Nephron (organoid): ENCODE measurements around the gene ADGRD1.

Experiments
- H3K27ac Mint-ChIP-seq, 3 experiments: 2 replicates each; pipeline ENCODE4 v1.8.0; 2020; ENCODE audit warnings: mixed read lengths in 3 of 3, mild to moderate bottlenecking in 2 of 3, moderate library complexity in 1 of 3
- H3K27me3 Mint-ChIP-seq: 2 replicates; pipeline ENCODE4 v1.8.0; 2021; ENCODE audit warnings: low read depth, mild to moderate bottlenecking, moderate library complexity, mixed read lengths
- H3K36me3 Mint-ChIP-seq: 2 replicates; pipeline ENCODE4 v1.8.0; 2020; ENCODE audit warnings: low read depth, mixed read lengths
- H3K4me1 Mint-ChIP-seq: 2 replicates; pipeline ENCODE4 v1.8.0; 2020; ENCODE audit warnings: mixed read lengths
- H3K4me3 Mint-ChIP-seq, 3 experiments: 2 replicates each; pipeline ENCODE4 v1.8.0; 2020; ENCODE audit warnings: mild to moderate bottlenecking in 3 of 3, mixed read lengths in 3 of 3, moderate library complexity in 2 of 3
- H3K9me3 Mint-ChIP-seq: 2 replicates; pipeline ENCODE4 v1.8.0; 2020; ENCODE audit warnings: mixed read lengths
- CTCF ChIP-seq, 3 experiments: fragments of 200-600 bp; sonication (generic); IDR thresholded peaks; one replicate each; pipeline ENCODE4 v1.5.0; 2021; ENCODE audit warnings: antibody characterized with exemption in 3 of 3; ENCODE audit not compliant: unreplicated experiment in 3 of 3

ADGRD1 gene

GRCh38 chr12:131138638-131139362 is 185.1 kb downstream of the ADGRD1 start:
- Mint-ChIP-seq H3K4me3 (no peak overlapping the region), H3K9me3 (no peaks in the 10 kb centered on the region), H3K27me3 (peaks cover 13% of the 10 kb centered on the region), H3K36me3 (no peaks in the 10 kb centered on the region), H3K4me1 (peaks cover 23% of the 10 kb centered on the region), H3K27ac (no peak overlapping the region)
- TF ChIP-seq CTCF (IDR thresholded peaks at IDR 0.05; ENCODE audit: unreplicated experiment in 3 of 3): no peak

DNA sequence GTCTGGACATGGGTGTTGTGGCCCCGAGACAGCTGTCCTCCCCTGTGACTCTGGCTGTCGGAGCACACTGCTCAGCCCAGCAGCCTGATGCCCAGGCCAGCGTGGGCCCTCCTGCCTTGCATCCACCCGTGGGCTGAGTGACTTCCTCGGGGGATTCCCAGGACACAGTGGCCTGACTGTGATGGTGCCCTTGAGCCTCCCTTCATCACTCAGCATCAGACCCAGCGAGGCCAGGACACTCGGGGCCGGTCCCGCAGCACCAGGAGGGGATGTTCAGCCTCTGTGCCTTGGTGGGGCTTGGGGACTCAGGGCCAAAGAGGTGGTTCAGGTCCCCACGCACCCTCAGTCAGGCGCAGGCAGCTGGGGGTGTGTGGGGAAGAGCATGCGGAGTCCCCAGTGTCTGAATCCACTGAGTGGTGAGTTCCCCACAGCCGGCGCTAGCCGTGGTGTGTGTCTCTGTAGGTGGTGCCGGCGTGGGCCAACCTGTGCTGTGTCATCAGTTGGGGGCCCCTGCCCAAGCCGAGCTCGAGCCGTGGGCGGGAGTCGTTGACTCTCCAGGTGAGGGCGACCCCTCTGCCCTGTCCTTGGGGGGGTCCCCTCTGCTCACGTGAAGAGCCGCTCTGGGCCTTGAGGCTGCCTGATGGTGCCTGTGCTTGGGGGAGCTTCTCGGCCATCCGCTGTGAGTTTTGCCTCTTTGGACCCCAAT is 185.8 kb downstream of the ADGRD1 start:
- no peak for TF ChIP-seq CTCF (IDR thresholded peaks at IDR 0.05; ENCODE audit: unreplicated experiment in 3 of 3)
- peaks cover 18% of the 10 kb centered on the region for H3K4me1 Mint-ChIP-seq
- no peaks in the 10 kb centered on the region for H3K36me3 Mint-ChIP-seq
- H3K27me3 Mint-ChIP-seq: peaks cover 13% of the 10 kb centered on the region
- no peak overlapping the region for H3K4me3 Mint-ChIP-seq
- H3K27ac Mint-ChIP-seq: no peak overlapping the region
- no peaks in the 10 kb centered on the region for H3K9me3 Mint-ChIP-seq

GRCh38 chr12:131140069-131140435 is 186.3 kb downstream of the ADGRD1 start:
- no peaks in the 10 kb centered on the region for H3K9me3 Mint-ChIP-seq
- peaks cover 18% of the 10 kb centered on the region for H3K4me1 Mint-ChIP-seq
- no peak for TF ChIP-seq CTCF (IDR thresholded peaks at IDR 0.05; ENCODE audit: unreplicated experiment in 3 of 3)
- peaks cover 13% of the 10 kb centered on the region for H3K27me3 Mint-ChIP-seq
- no peaks in the 10 kb centered on the region for H3K36me3 Mint-ChIP-seq
- no peak overlapping the region for H3K27ac Mint-ChIP-seq
- H3K4me3 Mint-ChIP-seq: no peak overlapping the region

DNA sequence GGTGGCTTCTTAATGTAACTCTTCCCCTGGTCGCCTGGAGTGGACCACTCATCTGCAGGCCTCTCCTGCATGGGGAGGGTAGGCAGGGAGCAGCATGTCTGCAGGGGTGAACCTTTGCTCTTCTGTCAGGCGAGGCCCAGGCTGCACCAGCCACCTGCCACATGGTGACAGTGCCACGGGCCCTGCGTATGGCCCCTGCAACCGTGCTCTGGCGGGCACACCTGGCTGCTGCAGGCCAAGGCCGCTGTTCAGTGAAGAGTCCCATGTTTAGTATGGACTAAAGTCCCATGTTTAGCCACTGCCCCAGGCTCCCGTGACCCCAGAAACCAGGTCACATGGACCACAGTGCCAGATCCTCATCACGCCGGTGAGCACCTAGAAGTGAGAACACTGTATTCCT is 187.0 kb downstream of the ADGRD1 start:
- H3K36me3 Mint-ChIP-seq: no peaks in the 10 kb centered on the region
- no peaks in the 10 kb centered on the region for H3K9me3 Mint-ChIP-seq
- H3K4me3 Mint-ChIP-seq: no peak overlapping the region
- TF ChIP-seq CTCF (IDR thresholded peaks at IDR 0.05; ENCODE audit: unreplicated experiment in 3 of 3): no peak
- peaks cover 13% of the 10 kb centered on the region for H3K27me3 Mint-ChIP-seq
- peaks cover 18% of the 10 kb centered on the region for H3K4me1 Mint-ChIP-seq
- no peak overlapping the region for H3K27ac Mint-ChIP-seq

- Mint-ChIP-seq H3K27ac (peak overlapping the region in 1 of 3 experiments; percentile 40), H3K36me3 (no peaks in the 10 kb centered on the region), H3K4me1 (peaks cover 18% of the 10 kb centered on the region), H3K9me3 (no peaks in the 10 kb centered on the region), H3K27me3 (peaks cover 13% of the 10 kb centered on the region), H3K4me3 (no peak overlapping the region)
- TF ChIP-seq CTCF (IDR thresholded peaks at IDR 0.05; ENCODE audit: unreplicated experiment in 3 of 3): no peak
Measured at GRCh38 chr12:131141514-131141913, 187.8 kb downstream of the ADGRD1 start.
